GM18858 (cell line): ENCODE results near the gene PCNX2.
"Not testable (repeated sequence)": the region's sequence is repeated elsewhere in the genome, so short reads cannot be mapped to it uniquely, and the experiment has no call there.

Experiments used
- ATAC-seq: cut with Tn5 transposase; IDR thresholded peaks from one replicate; pipeline ENCODE4 v1.9.1; 2021; ENCODE audit not compliant: unreplicated experiment

PCNX2 gene

DNA sequence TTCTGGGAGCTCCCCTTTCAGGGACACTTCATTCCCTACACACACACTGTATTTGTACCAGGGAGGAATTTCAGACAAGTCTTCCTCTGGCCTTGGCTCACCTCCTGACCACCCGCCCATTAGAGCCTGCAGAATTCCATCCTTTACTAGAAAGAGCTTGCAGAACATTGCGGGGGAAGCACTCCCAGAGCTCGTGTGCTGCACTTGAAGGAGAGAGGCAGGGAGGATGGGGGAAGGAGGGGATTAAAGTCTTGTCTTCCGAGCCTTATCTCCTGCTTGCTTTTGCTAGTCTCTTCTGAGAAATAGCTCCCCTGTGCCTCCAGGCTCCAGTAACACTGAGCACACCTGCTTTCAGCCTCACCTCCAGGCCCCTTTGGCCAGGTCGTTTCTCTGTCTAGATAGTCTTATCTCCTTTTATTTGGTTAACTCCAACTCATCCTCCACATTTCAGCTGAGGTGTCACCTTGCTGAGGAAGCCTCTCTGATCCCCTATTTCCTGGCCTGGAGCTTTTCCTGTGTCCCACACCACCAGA, 62.0 kb downstream of the PCNX2 start:
- no peak for ATAC-seq

- no peak for ATAC-seq
These were observed 65.5 kb downstream of the PCNX2 start for GRCh38 chr1:233230011-233230410.

DNA sequence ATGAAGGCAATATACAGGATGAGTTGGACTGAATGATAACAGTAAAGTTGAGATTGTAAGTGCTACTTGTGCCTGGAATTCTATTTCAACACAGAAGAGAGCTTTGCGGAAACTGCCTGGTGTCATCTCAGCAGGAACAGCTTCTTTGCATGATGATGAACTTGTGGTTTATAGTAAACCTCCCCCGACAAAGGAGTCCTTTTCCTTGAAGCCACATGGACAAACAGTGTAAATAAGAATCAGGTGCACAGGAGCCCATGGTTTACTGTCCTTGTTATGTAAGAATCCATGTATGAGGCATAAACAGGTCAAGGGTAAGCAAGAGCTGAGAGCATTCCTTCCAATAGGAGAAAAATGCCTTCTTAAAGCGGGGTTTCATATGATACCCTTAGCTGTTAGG, 66.2 kb downstream of the PCNX2 start:
- no peak for ATAC-seq

GRCh38 chr1:233227930-233228465, 67.5 kb downstream of the PCNX2 start:
- ATAC-seq = no peak

DNA sequence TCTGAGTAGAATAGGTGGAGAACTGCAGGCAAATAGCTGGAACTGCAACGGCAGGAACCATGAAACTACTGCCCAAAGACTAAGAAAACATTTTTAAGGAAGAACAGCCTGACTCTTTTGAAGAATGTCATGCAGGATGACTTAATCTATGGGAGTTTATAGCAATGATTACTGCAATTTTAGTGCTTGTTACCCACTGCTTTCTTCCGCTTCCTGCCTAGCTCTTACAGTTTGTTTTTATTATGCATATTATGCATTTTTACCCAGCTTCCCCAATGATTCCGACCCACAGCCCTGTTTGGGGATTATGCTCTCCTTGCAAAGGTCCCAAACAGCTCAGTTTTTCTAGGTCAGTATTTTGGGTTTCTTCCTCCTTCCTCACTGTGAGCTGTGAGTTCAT, 71.2 kb downstream of the PCNX2 start:
- no peak for ATAC-seq

- ATAC-seq = no peak
These were observed 77.7 kb downstream of the PCNX2 start for GRCh38 chr1:233217832-233218231.

DNA sequence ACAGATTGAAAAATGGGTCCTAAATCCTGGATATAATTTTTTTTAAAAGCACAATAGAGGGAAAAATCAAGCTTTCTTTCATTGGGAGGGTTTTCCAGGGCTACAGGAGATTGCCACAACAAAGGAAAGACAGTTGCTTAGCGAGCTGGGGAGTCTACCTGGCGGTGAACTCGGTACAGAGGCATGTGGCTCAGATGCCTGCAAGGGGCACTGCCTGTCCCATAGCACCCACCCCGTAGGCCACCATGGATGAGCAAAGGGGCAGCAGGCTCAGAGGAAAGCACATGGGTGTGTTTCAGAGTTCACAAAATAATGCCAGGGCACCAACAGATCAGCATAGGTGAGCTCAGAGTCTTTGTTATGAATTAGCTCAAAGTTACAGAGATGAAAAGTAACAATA, 79.5 kb downstream of the PCNX2 start:
- ATAC-seq = no peak

DNA sequence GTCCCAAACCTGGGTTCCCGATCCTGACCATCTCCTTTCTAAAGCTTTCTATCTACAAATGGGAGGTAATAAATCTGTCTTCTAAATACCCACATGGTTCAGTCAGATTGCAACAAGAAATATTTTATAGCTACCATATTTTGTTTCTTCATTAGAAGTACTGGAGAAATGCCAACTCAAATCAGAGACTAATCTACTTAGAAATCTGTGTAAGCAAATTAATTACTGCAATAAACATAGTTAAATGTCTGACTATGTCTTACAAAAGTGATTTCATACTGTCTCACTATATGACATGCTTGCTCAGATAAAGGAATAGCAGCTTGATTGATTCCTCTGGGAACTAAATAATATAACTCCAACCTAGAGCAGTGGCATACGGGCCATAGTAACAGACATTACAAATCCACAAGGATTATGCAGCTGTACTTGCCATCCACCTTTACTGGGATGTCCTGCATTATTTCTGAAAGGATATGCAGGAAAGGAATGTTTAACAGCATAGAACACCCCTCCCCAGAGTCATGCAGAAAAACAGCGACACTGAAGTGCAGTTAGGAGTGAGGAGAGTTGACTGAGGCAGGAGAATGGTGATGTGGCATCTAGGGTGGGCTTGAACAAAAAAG, 80.3 kb downstream of the PCNX2 start:
- no peak for ATAC-seq

- ATAC-seq = no peak
These were observed 83.9 kb downstream of the PCNX2 start for GRCh38 chr1:233211595-233211994.

DNA sequence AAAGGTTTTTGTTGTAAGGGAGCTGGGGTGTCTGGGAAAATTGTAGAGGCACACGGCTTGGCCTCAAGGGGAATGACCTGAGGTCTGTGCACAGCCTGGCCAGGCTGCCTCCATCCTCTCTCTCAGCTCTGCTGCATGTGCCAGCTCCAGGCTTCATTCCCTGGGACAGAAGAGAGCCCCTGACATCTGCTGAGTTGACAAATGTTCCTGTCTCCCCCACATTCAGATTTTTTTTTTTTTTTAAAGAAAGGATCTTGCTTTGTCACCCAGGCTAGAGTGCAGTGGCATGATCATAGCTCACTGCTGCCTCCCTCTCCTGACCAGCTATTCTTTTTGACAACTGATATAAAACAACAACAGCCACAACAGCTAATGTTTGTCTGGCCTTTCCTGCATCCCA, 84.4 kb downstream of the PCNX2 start:
- no peak for ATAC-seq

GRCh38 chr1:233209481-233209880, 86.0 kb downstream of the PCNX2 start:
- ATAC-seq = no peak

GRCh38 chr1:233208687-233209086, 86.8 kb downstream of the PCNX2 start:
- no peak for ATAC-seq

- no peak for ATAC-seq
These were observed 97.6 kb downstream of the PCNX2 start for GRCh38 chr1:233197940-233198339.

- ATAC-seq = no peak
These were observed 101.8 kb downstream of the PCNX2 start for GRCh38 chr1:233193741-233194140.

DNA sequence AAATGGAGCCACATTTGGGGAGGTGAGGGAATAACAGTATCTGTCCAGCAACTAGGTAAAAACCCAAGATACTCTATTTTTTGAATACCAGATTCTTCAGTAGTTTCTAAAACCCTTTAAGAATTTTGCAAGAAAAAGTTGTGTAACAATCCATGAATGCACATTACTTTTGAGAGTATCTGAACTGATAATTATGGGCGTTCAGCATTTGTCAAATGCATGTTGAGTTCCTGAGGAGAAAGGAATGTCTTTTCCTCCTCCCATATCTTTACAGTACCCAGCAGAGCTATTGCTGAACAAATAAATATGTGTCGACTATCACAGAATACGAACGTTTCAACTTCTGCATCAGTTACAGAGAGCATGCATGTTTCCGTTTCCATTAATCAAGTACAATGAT, 104.5 kb downstream of the PCNX2 start:
- ATAC-seq = no peak

GRCh38 chr1:233189526-233189925, 106.0 kb downstream of the PCNX2 start:
- ATAC-seq = no peak

GRCh38 chr1:233188061-233188460, 107.5 kb downstream of the PCNX2 start:
- ATAC-seq = no peak

DNA sequence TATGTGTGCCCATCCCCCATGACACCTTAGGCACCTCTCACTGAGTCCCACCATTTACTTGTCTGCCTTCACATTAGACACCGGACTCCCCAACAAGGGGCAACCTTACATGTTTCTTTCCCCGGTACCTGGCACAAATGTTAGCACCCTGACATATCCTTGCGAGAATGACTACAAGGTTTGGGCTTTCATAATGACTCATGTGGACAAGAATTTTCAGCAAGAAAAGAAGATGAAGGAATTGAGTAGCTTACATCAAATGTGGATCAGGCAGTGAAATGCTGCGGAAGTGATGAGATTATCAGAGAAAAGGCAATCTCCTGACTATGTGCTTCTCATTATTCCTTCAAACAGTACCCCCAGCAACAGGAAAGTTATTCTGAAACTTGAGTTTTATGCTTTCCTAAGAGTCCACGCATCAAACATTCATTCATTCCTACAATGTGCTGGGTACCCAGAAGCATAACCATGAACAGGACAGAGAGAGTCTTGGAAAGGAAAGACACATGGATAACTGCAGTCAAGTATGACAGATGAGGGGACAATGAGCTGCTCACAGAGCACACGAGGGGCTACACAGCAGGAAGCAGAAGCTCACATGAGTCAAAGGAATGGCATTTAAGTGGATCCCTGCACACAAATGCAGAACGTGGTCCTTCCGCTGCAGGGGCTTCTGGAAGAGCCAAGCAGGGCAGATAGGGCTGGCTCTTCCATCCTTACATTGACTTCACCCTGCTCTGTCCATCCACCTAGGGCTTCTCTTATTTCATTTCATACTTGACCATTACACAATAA, 112.1 kb downstream of the PCNX2 start:
- ATAC-seq = no peak

DNA sequence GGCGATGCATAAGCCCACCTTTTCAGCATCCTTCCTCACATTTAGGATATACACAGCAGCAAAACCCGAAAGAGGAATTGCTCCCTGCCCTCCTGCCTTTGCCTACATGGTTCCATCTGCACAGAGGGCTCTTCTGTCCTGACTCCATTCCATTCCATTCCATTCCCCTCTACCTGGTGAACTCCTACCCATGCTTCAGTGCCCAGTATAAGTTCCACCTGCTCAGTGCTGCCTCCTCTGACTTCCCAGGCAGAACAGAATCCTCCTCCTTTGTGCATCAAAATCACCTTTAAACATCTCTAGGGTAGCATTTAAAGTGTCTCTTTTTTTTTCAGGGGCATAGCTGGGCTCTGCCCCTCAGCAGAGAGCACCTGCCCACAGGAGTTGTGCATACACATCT, 112.9 kb downstream of the PCNX2 start:
- no peak for ATAC-seq

DNA sequence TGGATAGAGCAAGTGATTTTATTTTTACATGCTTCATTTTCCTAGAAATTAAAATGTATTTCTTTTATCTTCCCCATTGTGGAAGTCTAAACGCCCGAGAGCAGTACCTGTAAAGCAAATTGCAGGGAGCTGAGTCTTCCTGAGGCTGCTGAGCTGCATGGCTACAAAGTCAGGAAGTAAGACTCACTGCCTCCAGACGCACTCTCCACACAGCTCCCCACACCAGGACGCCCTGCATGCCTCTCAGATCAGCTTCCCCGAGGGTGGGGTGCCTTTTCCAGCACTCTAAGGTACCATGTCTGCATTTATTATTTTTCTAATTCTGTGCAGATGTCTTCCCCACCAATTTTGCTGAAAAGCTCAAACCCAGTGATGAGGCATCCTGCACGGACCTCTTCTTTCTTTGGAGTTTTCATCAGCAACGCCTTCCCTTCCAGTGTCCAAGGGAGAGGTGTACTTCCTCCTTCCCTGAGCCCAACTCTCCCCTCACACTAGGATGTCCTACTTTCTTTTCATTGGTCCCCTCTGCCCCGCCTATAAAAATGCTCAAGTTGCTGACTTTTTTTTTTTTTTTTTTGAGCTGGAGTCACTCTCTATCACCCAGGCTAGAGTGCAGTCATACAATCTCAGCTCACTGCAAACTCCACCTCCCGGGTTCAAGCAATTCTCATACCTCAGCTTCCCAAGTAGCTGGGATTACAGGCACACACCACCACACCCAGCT, 114.7 kb downstream of the PCNX2 start:
- ATAC-seq = no peak

GRCh38 chr1:233179638-233180037, 115.9 kb downstream of the PCNX2 start:
- not testable (repeated sequence) for ATAC-seq

DNA sequence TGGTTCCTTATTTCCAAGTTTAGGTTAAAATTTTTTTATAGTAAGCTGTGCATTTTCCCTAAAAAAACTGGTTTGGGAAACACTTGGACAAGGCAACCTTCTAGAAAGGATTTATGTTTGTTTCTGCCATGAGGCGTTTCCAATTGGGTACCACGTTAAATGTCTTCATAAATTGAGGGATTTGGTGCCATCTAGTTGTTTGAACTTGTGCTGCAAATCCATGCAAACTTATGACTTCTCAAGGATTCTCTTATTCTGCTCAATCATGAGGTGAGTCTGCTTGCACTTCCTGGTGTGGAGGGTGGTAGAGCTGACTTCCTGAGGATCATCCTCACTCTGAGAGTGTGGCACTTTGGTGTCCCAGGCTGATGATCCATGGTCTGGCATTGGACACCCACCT, 123.3 kb downstream of the PCNX2 start:
- no peak for ATAC-seq
